LNCaP clone FGC (cell line): ENCODE results near the gene TK1.

Experiments
- DNase-seq: peaks from one replicate; pipeline ENCODE4 v3.0.0-alpha.2; 2011; ENCODE audit warnings: low read depth
- H3K4me3 ChIP-seq: 2 replicates; pipeline ENCODE4 v1.5.1; 2011; ENCODE audit warnings: mild to moderate bottlenecking, low read depth, low read length, control low read depth
- TF ChIP-seq, protein P1 (sequence below): IDR thresholded peaks from 2 replicates; pipeline ENCODE4 v1.5.1; 2012; ENCODE audit warnings: mild to moderate bottlenecking; ENCODE audit not compliant: control insufficient read depth, insufficient read depth; ENCODE audit errors: extremely low read depth

TK1 gene

DNA sequence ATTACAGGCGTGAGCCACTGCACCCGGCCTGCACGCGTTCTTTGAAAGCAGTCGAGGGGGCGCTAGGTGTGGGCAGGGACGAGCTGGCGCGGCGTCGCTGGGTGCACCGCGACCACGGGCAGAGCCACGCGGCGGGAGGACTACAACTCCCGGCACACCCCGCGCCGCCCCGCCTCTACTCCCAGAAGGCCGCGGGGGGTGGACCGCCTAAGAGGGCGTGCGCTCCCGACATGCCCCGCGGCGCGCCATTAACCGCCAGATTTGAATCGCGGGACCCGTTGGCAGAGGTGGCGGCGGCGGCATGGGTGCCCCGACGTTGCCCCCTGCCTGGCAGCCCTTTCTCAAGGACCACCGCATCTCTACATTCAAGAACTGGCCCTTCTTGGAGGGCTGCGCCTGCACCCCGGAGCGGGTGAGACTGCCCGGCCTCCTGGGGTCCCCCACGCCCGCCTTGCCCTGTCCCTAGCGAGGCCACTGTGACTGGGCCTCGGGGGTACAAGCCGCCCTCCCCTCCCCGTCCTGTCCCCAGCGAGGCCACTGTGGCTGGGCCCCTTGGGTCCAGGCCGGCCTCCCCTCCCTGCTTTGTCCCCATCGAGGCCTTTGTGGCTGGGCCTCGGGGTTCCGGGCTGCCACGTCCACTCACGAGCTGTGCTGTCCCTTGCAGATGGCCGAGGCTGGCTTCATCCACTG lies 27.3 kb upstream of the TK1 start, which contains the start of gene BIRC5:
Gene BIRC5, plus strand, starts transcription at position 238 of the 690 bp plus-strand sequence. Its CDS starts 64 bp downstream, at position 302.
- peak within 1 kb of the TSS; percentile 83 for H3K4me3 ChIP-seq
- TF ChIP-seq, protein P1, sequence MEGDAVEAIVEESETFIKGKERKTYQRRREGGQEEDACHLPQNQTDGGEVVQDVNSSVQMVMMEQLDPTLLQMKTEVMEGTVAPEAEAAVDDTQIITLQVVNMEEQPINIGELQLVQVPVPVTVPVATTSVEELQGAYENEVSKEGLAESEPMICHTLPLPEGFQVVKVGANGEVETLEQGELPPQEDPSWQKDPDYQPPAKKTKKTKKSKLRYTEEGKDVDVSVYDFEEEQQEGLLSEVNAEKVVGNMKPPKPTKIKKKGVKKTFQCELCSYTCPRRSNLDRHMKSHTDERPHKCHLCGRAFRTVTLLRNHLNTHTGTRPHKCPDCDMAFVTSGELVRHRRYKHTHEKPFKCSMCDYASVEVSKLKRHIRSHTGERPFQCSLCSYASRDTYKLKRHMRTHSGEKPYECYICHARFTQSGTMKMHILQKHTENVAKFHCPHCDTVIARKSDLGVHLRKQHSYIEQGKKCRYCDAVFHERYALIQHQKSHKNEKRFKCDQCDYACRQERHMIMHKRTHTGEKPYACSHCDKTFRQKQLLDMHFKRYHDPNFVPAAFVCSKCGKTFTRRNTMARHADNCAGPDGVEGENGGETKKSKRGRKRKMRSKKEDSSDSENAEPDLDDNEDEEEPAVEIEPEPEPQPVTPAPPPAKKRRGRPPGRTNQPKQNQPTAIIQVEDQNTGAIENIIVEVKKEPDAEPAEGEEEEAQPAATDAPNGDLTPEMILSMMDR, result no peak
- peak; percentile 25 for DNase-seq

DNA sequence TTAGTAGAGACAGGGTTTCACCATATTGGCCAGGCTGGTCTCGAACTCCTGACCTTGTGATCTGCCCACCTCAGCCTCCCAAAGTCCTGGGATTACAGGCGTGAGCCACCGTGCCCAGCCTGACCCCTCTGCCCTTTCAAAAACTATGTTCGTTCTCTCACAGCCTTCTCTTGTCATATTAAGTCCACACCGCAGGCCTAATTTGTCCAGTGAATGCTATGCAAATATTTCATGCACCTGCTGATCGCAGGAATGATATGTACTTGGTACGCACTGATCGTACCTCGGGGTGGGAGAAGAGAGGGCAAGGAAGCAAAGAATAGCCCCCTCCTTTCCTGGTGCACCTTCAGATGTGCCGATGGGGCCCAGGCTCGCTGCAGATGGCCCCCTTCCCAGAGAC lies 24.2 kb upstream of the TK1 start:
- DNase-seq, result no peak
- no peak overlapping the region for H3K4me3 ChIP-seq
- TF ChIP-seq, protein P1, result no peak

DNA sequence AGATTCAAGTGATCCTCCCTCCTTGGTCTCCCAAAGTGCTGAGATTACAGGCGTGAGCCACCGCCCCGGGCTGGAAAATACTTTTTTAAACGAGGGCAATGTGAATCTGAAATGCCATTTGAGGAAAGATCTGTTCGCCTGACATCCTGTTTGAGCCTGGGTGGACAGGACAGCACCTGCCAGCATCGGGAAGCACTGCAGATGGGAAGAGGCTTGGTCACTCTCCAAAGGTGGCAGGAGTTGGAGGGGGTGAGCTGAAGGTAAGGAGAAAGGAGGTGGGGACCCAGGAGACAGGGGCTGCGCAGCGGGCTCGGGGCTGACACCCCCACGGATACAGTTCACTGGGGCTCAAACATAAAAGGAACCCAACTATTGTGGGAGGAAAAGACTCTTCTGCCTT lies 23.3 kb upstream of the TK1 start:
- DNase-seq, result no peak

DNA sequence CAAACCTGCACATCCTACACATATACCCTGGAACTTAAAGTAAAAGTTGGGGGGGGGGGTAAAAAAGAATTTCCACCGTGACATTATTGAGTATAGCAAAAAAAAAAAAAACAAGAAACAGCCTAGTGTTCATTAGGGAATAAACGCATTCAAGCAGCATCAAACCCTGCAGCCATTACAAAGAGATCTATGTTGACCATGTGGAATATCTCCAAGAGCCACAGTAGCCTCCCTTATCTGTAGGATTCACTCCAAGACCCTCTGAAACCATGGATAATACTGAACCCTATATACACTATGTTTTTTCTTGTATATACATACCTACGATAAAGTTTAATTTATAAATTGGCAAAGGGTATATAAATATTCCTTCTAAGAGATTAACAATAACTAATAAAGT lies 21.6 kb upstream of the TK1 start:
- DNase-seq, result no peak
- TF ChIP-seq, protein P1, result no peak
- no peak overlapping the region for H3K4me3 ChIP-seq

More for the DNA sequence above, 23.3 kb upstream of the TK1 start:
- H3K4me3 ChIP-seq, result no peak overlapping the region
- TF ChIP-seq, protein P1, result no peak

- DNase-seq, result no peak
- no peak overlapping the region for H3K4me3 ChIP-seq
- TF ChIP-seq, protein P1, result no peak
Observed at GRCh38 chr17:78206298-78206697, 19.4 kb upstream of the TK1 start.

DNA sequence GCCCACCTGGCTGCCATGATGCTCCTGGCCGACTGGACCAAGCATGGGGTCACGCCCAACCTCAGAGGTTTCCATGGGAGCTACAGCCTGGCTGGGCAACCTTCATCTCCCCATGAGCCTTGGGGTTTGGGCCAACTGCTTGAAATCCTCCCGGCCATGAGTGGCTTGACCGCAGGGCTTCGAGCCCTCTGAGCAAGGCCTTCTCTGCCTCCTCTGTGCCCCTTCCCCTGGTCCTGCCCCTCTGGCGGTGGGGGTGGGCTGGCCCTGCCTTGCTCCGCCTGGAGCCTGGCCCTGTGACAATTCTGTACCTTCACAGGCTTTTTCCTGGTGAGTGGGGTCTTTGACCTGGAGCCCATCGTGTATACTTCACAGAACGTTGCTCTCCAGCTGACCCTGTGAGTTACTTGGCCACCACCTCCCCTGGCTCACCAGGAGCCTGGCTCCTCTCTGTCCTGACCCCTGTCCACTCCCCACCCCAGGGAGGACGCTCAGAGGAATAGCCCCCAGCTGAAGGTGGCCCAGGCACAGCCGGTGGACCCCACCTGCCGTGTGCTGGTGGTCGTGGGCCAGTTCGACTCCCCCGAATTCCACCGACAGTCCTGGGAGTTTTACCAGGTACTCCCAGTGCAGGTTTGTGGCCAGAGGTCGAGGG lies 18.4 kb upstream of the TK1 start:
- TF ChIP-seq, protein P1, result no peak
- DNase-seq, result no peak
- no peak overlapping the region for H3K4me3 ChIP-seq
